GM19395 (cell line): ENCODE results near the gene C20orf144.
"Not testable (repeated sequence)": the region's sequence is repeated elsewhere in the genome, so short reads cannot be mapped to it uniquely, and the experiment has no call there.

ENCODE experiments used
- ATAC-seq: cut with Tn5 transposase; IDR thresholded peaks from one replicate; pipeline ENCODE4 v1.9.1; 2021; ENCODE audit warnings: mild to moderate bottlenecking, moderate library complexity; ENCODE audit not compliant: unreplicated experiment

Gene C20orf144

GRCh38 chr20:33662172-33662571 lies at the start of gene C20orf144:
Gene C20orf144, plus strand, starts transcription at chr20:33662327. Its CDS starts 19 bp downstream, at chr20:33662346.
- no peak for ATAC-seq

- no peak for ATAC-seq
Observed at GRCh38 chr20:33621717-33622400, 40.3 kb upstream of the C20orf144 start.

GRCh38 chr20:33622705-33623365 lies 39.3 kb upstream of the C20orf144 start:
- ATAC-seq, result no peak

GRCh38 chr20:33624399-33624798 lies 37.7 kb upstream of the C20orf144 start:
- ATAC-seq, result no peak

- no peak for ATAC-seq
Observed at GRCh38 chr20:33626190-33626589, 35.9 kb upstream of the C20orf144 start.

GRCh38 chr20:33627577-33628216 lies 34.4 kb upstream of the C20orf144 start:
- ATAC-seq, result no peak

GRCh38 chr20:33629533-33629932 lies 32.6 kb upstream of the C20orf144 start:
- ATAC-seq, result no peak

- ATAC-seq, result no peak
Observed at GRCh38 chr20:33629979-33630378, 32.1 kb upstream of the C20orf144 start.

- ATAC-seq, result no peak
Observed at GRCh38 chr20:33630507-33630906, 31.6 kb upstream of the C20orf144 start.

GRCh38 chr20:33631910-33632309 lies 30.2 kb upstream of the C20orf144 start:
- ATAC-seq, result not testable (repeated sequence)

GRCh38 chr20:33635341-33635740 lies 26.8 kb upstream of the C20orf144 start:
- no peak for ATAC-seq

GRCh38 chr20:33636776-33637175 lies 25.4 kb upstream of the C20orf144 start:
- no peak for ATAC-seq

- ATAC-seq, result no peak
Observed at GRCh38 chr20:33640287-33640686, 21.8 kb upstream of the C20orf144 start.

- no peak for ATAC-seq
Observed at GRCh38 chr20:33644313-33645071, 17.6 kb upstream of the C20orf144 start.

GRCh38 chr20:33645072-33645358 lies 17.1 kb upstream of the C20orf144 start:
- ATAC-seq, result no peak

GRCh38 chr20:33645396-33645795 lies 16.7 kb upstream of the C20orf144 start:
- ATAC-seq, result no peak

GRCh38 chr20:33646191-33646590 lies 15.9 kb upstream of the C20orf144 start:
- ATAC-seq, result no peak

- ATAC-seq, result not testable (repeated sequence)
Observed at GRCh38 chr20:33646959-33647602, 15.0 kb upstream of the C20orf144 start.

GRCh38 chr20:33647603-33648395 lies 14.3 kb upstream of the C20orf144 start:
- peak; percentile 84 for ATAC-seq

- no peak for ATAC-seq
Observed at GRCh38 chr20:33648396-33649004, 13.6 kb upstream of the C20orf144 start.
